Kidney epithelial cell (primary cell): Measurements from ENCODE around the gene MCM5. TPM values are rescaled to one million over a fixed set of nuclear protein-coding genes. Genes with fewer than 3 reads are reported as not detected.
A peak's percentile ranks its signal among the peaks of the same experiment; 100 is the strongest.

Source experiments
- DNase-seq: peaks from one replicate; pipeline ENCODE4 v3.0.0-alpha.2; 2010; ENCODE audit warnings: low read depth
- H3K27me3 ChIP-seq: 2 replicates; pipeline ENCODE4 v1.6.0; 2011; ENCODE audit warnings: low read length; ENCODE audit not compliant: control insufficient read depth, insufficient read depth
- H3K36me3 ChIP-seq: 2 replicates; pipeline ENCODE4 v1.5.1; 2011; ENCODE audit warnings: low read length; ENCODE audit not compliant: control insufficient read depth, insufficient read depth
- H3K4me3 ChIP-seq: 2 replicates; pipeline ENCODE4 v1.5.1; 2011; ENCODE audit warnings: low read depth, mild to moderate bottlenecking, control low read depth, low read length
- CTCF ChIP-seq: IDR thresholded peaks from 2 replicates; pipeline ENCODE4 v1.5.1; 2011; ENCODE audit warnings: mild to moderate bottlenecking, moderate library complexity, low read length, control low read depth, inconsistent platforms; ENCODE audit not compliant: insufficient read depth, poor library complexity, severe bottlenecking
- total RNA-seq: library from RNA; depleted of rRNA; stranded (reverse); fragments of >200 nt; gene quantifications from 2 replicates; pipeline ENCODE4 v1.2.3, GENCODE V29; 2015

The MCM5 gene
- total RNA-seq, 1 donor from 2014 or later: 34.6 TPM

GRCh38 chr22:35381424-35382009, 18.4 kb upstream of the MCM5 start:
- Histone ChIP-seq H3K36me3 (peaks cover 2% of the 10 kb centered on the region), H3K27me3 (no peaks in the 10 kb centered on the region), H3K4me3 (peak overlapping the region; percentile 49)
- no peak for TF ChIP-seq CTCF
- no peak for DNase-seq

- no peak for DNase-seq
- Histone ChIP-seq H3K4me3 (no peak overlapping the region), H3K36me3 (peaks cover 2% of the 10 kb centered on the region), H3K27me3 (no peaks in the 10 kb centered on the region)
- no peak for TF ChIP-seq CTCF
These were observed 16.3 kb upstream of the MCM5 start for GRCh38 chr22:35383679-35384071.

- no peak for TF ChIP-seq CTCF
- no peak overlapping the region for H3K4me3 ChIP-seq
- DNase-seq: no peak
- no peaks in the 10 kb centered on the region for H3K27me3 ChIP-seq
- H3K36me3 ChIP-seq: peaks cover 2% of the 10 kb centered on the region
These were observed 15.4 kb upstream of the MCM5 start for GRCh38 chr22:35384527-35384926.

- Histone ChIP-seq H3K36me3 (peaks cover 2% of the 10 kb centered on the region), H3K27me3 (no peaks in the 10 kb centered on the region), H3K4me3 (no peak overlapping the region)
- DNase-seq: no peak
- TF ChIP-seq CTCF: no peak
These were observed 14.9 kb upstream of the MCM5 start for GRCh38 chr22:35384975-35385588.

GRCh38 chr22:35386670-35387288, 13.2 kb upstream of the MCM5 start:
- no peak overlapping the region for H3K4me3 ChIP-seq
- no peak for TF ChIP-seq CTCF
- DNase-seq: no peak
- H3K27me3 ChIP-seq: no peaks in the 10 kb centered on the region
- H3K36me3 ChIP-seq: peaks cover 3% of the 10 kb centered on the region
